K562 (cell line): ENCODE results near the gene TSPAN1. TPM values are rescaled to one million over a fixed set of nuclear protein-coding genes. Genes with fewer than 3 reads are reported as not detected.

Source experiments
- ATAC-seq: fragments of 200-7000 bp; cut with Tn5 transposase; 3 replicates; pipeline ENCODE4 v1.9.1; 2020; ENCODE audit warnings: moderate library complexity
- BruUV-seq: library from RNA; stranded (reverse); fragments of 400-500 nt; replicated peaks from 2 replicates; lab custom pipeline; 2021; lab: Mats Ljungman, UMichigan
- CTCF ChIA-PET: fragments of 300-600 bp; formaldehyde crosslinking; extraction: SDS; loops from one replicate; lab custom pipeline; 2021; ENCODE audit warnings: low intra/inter-chr PET ratio; lab: Yijun Ruan, JAX
- POLR2A ChIA-PET: fragments of 300-600, 350-650 bp; sonication (Branson Sonifier 250); formaldehyde crosslinking; extraction: SDS; loops from one replicate; lab custom pipeline; 2021; ENCODE audit warnings: antibody characterized with exemption, inconsistent platforms; lab: Yijun Ruan, JAX
- DNase-seq, 4 experiments: peaks; one replicate each; pipeline versions ENCODE4 v3.0.0 to v3.0.0-alpha.2; 2011 to 2018; ENCODE audit warnings: low spot score in 3 of 4, mixed read lengths in 3 of 4; ENCODE audit errors: extremely low read depth in 1 of 4
- FAIRE-seq: peaks from 2 replicates; lab custom pipeline; 2011; peaks lifted over from hg19 to GRCh38; lab: Jason Lieb, UNC
- H2AFZ ChIP-seq: 2 replicates; pipeline ENCODE4 v1.6.0; 2011; ENCODE audit warnings: low read depth, low read length, control low read depth, inconsistent platforms
- H3K27ac ChIP-seq: fragments of 200-600 bp; 3 replicates; pipeline ENCODE4 v1.8.0; 2011; ENCODE audit warnings: low read depth, mild to moderate bottlenecking, control low read depth, inconsistent platforms, low read length, moderate library complexity, mixed read lengths; ENCODE audit errors: extremely low read depth
- H3K27me3 ChIP-seq, 2 experiments: fragments of 300-600 bp in 1 of 2; 2 replicates in 1 of 2; 3 replicates in 1 of 2; pipeline versions ENCODE4 v1.6.0 to v1.8.0; 2011; ENCODE audit warnings: inconsistent platforms in 2 of 2, low read length in 2 of 2, mild to moderate bottlenecking in 1 of 2, mixed read lengths in 1 of 2, moderate library complexity in 1 of 2; ENCODE audit not compliant: control insufficient read depth in 2 of 2, insufficient read depth in 2 of 2
- H3K36me3 ChIP-seq: fragments of 300-600 bp; 3 replicates; pipeline ENCODE4 v1.8.0; 2011; ENCODE audit warnings: mild to moderate bottlenecking, low read length, inconsistent platforms; ENCODE audit not compliant: control insufficient read depth, insufficient read depth
- H3K4me1 ChIP-seq, 2 experiments: fragments of 200-600 bp in 1 of 2; replicated peaks in 1 of 2; 2 replicates in 1 of 2; 3 replicates in 1 of 2; pipeline versions ENCODE4 v1.5.1 to v1.8.0; 2011; ENCODE audit warnings: inconsistent platforms in 2 of 2, low read length in 2 of 2, mild to moderate bottlenecking in 1 of 2, mixed read lengths in 1 of 2, moderate library complexity in 1 of 2; ENCODE audit not compliant: control insufficient read depth in 2 of 2, insufficient read depth in 2 of 2
- H3K4me2 ChIP-seq: 2 replicates; pipeline ENCODE4 v1.6.1; 2011; ENCODE audit warnings: low read length, control low read depth, inconsistent platforms, mixed read lengths; ENCODE audit not compliant: insufficient read depth
- H3K4me3 ChIP-seq: fragments of 200-600 bp; sonication (generic), shearing (Covaris generic); 2 replicates; pipeline ENCODE4 v1.5.1; 2016; ENCODE audit warnings: control low read depth, inconsistent platforms
- H3K79me2 ChIP-seq: fragments of 200-600 bp; 3 replicates; pipeline ENCODE4 v1.8.0; 2011; ENCODE audit warnings: low read length, inconsistent platforms; ENCODE audit not compliant: control insufficient read depth, insufficient read depth
- H3K9ac ChIP-seq, 2 experiments: 2 replicates each; pipeline versions ENCODE4 v1.6.0 to v1.6.1; 2011; ENCODE audit warnings: low read depth in 2 of 2, low read length in 2 of 2, control low read depth in 1 of 2, inconsistent platforms in 1 of 2, mild to moderate bottlenecking in 1 of 2, mixed read lengths in 1 of 2; ENCODE audit not compliant: insufficient read depth in 1 of 2
- H3K9me1 ChIP-seq: one replicate; pipeline ENCODE4 v1.6.0; 2011; ENCODE audit warnings: inconsistent platforms, mild to moderate bottlenecking, low read length, moderate library complexity; ENCODE audit not compliant: control insufficient read depth, insufficient read depth
- H3K9me3 ChIP-seq: replicated peaks from 2 replicates; pipeline ENCODE4 v1.5.1; 2011; ENCODE audit warnings: low read depth, low read length, inconsistent platforms; ENCODE audit not compliant: control insufficient read depth, insufficient read depth
- H4K20me1 ChIP-seq: replicated peaks from 2 replicates; pipeline ENCODE4 v1.6.1; 2011; ENCODE audit warnings: low read length, inconsistent platforms, mixed read lengths; ENCODE audit not compliant: control insufficient read depth, insufficient read depth
- CEBPB ChIP-seq: fragments of 450-650 bp; IDR thresholded peaks from 2 replicates; pipeline ENCODE4 v1.6.1; 2016; ENCODE audit warnings: missing genetic modification characterization, missing compliant biosample characterization
- FOXK2 ChIP-seq, 2 experiments: fragments of 450-650 bp; IDR thresholded peaks in 1 of 2; conservative IDR thresholded peaks in 1 of 2; 2 replicates each; pipeline ENCODE4 v1.6.1; 2016; ENCODE audit warnings: low read depth in 2 of 2, mild to moderate bottlenecking in 1 of 2
- FOXM1 ChIP-seq, 2 experiments: fragments of 450-650 bp in 1 of 2; sonication (generic) in 1 of 2; formaldehyde crosslinking in 1 of 2; IDR thresholded peaks; 2 replicates each; pipeline versions ENCODE4 v1.6.1 to v1.9.0; 2017 to 2022; ENCODE audit warnings: low read depth in 2 of 2, mild to moderate bottlenecking in 2 of 2, missing genetic modification reagents in 1 of 2, moderate library complexity in 1 of 2
- L3MBTL2 ChIP-seq: fragments of 450-650 bp; IDR thresholded peaks from 2 replicates; pipeline ENCODE4 v1.6.1; 2016; ENCODE audit warnings: mild to moderate bottlenecking, moderate library complexity
- MAZ ChIP-seq, 2 experiments: fragments of 450-650 bp in 1 of 2; sonication (generic) in 1 of 2; formaldehyde crosslinking; IDR thresholded peaks in 1 of 2; conservative IDR thresholded peaks in 1 of 2; 2 replicates each; pipeline versions ENCODE4 v1.4.0 to v1.5.0; 2020; ENCODE audit warnings: mild to moderate bottlenecking in 1 of 2, missing genetic modification reagents in 1 of 2
- MCM3 ChIP-seq: fragments of 450-650 bp; IDR thresholded peaks from 2 replicates; pipeline ENCODE4 v1.6.1; 2016
- POLR2G ChIP-seq: fragments of 200-400 bp; formaldehyde crosslinking; IDR thresholded peaks from 2 replicates; pipeline ENCODE4 v1.6.1; 2017; ENCODE audit warnings: low read depth, mild to moderate bottlenecking, antibody characterized with exemption, low read length, moderate library complexity
- TCF7L2 ChIP-seq: fragments of 150-350 bp; IDR thresholded peaks from 2 replicates; pipeline ENCODE4 v1.6.1; 2016; ENCODE audit warnings: low read depth, mild to moderate bottlenecking, low read length, moderate library complexity
- WGBS: fragments of 100-300 bp; shearing (Covaris generic); methylation state at CpG from one replicate; pipeline ENCODE4 v1.1.6; 2016; ENCODE audit warnings: low coverage, mixed read lengths; ENCODE audit not compliant: insufficient coverage; ENCODE audit errors: missing lambda C conversion rate; 5-methylcytosine and 5-hydroxymethylcytosine counted together
- in situ Hi-C: fragments of 300-500 bp; cut with MboI; formaldehyde crosslinking; loops from 4 replicates; pipeline ENCODE4 v1.15.0; 2018; ENCODE audit warnings: inconsistent platforms, mixed read lengths
- intact Hi-C: fragments of 100-400 bp; cut with micrococcal nuclease; formaldehyde crosslinking; loops from 2 replicates; pipeline ENCODE4 v1.14.2; 2022
- polyA plus RNA-seq, 8 experiments: library from polyadenylated mRNA; depleted of rRNA in 4 of 8; stranded (reverse) in 5 of 8; unstranded in 3 of 8; fragments of >200 nt; fragmentation: Nextera tagmentation in 2 of 8; fragmentation: Illumina TruSeq in 1 of 8; extraction: Ambion mirVana in 2 of 8; extraction: Trizol in 1 of 8; gene quantifications; 2 replicates each; pipeline versions ENCODE4 v1.2.1 to v1.2.3, GENCODE V29; 2011 to 2014; ENCODE audit warnings: inconsistent platforms in 1 of 8, missing spikeins in 1 of 8
- total RNA-seq, 7 experiments: library from RNA; depleted of rRNA in 6 of 7; stranded (reverse); fragments of >200 nt in 6 of 7; fragmentation: Illumina TruSeq in 2 of 7; extraction: Trizol in 2 of 7; gene quantifications; 2 replicates each; pipeline versions ENCODE4 v1.2.1 to v1.2.3, GENCODE V29; 2011 to 2021; ENCODE audit warnings: low replicate concordance in 1 of 7
- TF ChIP-seq, protein P1 (sequence below): fragments of 450-650 bp; formaldehyde crosslinking; conservative IDR thresholded peaks from 2 replicates; pipeline ENCODE4 v1.4.0; 2022; ENCODE audit warnings: mild to moderate bottlenecking, missing genetic modification characterization

The TSPAN1 gene
- total and polyA plus RNA-seq, 9 of the 15 experiments (the other 6 are each of a cell fraction or from before 2014, with no cell fraction given): 0.58 TPM; not detected in 8

DNA sequence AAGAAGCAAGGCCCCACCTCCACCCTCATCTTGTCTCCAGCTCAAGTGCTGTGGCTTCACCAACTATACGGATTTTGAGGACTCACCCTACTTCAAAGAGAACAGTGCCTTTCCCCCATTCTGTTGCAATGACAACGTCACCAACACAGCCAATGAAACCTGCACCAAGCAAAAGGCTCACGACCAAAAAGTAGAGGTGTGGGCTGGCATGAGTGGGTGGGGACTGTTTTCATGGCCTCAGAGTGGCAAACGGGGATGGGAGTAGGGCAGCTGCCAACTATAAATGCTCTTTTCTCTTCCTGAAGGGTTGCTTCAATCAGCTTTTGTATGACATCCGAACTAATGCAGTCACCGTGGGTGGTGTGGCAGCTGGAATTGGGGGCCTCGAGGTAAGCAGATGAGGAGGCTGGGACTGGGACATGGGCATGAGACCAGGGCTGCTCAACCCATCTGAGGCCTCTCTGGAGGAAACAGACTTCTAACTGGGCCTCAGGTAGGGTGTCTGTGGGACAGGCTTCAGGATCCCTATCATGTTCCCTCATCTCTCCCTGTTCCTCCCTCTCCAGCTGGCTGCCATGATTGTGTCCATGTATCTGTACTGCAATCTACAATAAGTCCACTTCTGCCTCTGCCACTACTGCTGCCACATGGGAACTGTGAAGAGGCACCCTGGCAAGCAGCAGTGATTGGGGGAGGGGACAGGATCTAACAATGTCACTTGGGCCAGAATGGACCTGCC, 10.2 kb downstream of the TSPAN1 start (continued):
- TF ChIP-seq POLR2G: 0 out of 2 replicates have a peak, but pooled peaks have one; percentile 1

DNA sequence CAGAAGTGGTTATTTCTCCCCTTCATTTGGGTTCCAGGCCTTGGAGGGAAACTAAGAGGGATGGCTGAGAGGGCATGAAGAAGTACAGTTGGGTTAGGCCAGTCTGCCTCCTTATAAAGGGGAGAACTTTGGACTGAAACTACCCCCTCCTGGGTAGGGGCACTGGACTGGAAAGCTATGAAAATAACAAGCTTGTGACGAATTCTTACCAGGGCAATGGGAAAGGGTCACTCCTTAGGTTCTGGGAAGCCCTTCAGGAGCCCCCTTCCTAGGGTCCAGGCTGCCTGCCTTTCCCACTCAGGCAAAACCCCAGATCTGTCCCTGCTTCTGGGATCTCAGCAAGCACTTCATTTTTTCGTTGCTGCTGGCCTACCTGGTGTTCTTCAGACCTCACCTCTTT, 11.2 kb downstream of the TSPAN1 start:
- Histone ChIP-seq H3K4me3 (no peak overlapping the region), H3K79me2 (no peaks in the 10 kb centered on the region), H3K36me3 (peaks cover 33% of the 10 kb centered on the region), H3K27me3 (no peaks in the 10 kb centered on the region), H3K27ac (no peak overlapping the region), H3K4me1 (peaks cover 11 to 12% of the 10 kb centered on the region in 2 experiments; a peak in 4 of 5 replicates), H3K4me2 (no peak overlapping the region), H3K9ac (no peak overlapping the region), H3K9me3 (no peaks in the 10 kb centered on the region), H2AFZ (no peak overlapping the region), H3K9me1 (peaks cover 5% of the 10 kb centered on the region), H4K20me1 (no peaks in the 10 kb centered on the region; the same call in 1 of the 2 replicates)
- POLR2A ChIA-PET: interaction anchor here (0.7 kb wide), 1 partner anchor 1948 kb away, joined by 3 read pairs; no protein-coding TSS in a partner anchor
- intact Hi-C loops: no loop called here
- CTCF ChIA-PET: no interaction called here
- TF ChIP-seq TCF7L2: no peak
- TF ChIP-seq, protein P1, sequence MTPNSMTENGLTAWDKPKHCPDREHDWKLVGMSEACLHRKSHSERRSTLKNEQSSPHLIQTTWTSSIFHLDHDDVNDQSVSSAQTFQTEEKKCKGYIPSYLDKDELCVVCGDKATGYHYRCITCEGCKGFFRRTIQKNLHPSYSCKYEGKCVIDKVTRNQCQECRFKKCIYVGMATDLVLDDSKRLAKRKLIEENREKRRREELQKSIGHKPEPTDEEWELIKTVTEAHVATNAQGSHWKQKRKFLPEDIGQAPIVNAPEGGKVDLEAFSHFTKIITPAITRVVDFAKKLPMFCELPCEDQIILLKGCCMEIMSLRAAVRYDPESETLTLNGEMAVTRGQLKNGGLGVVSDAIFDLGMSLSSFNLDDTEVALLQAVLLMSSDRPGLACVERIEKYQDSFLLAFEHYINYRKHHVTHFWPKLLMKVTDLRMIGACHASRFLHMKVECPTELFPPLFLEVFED (CRISPR knock-in tag): no peak
- TF ChIP-seq MCM3: no peak
- no peak for TF ChIP-seq L3MBTL2
- TF ChIP-seq FOXK2 (conservative IDR thresholded peaks at IDR 0.05 in 1 of 2, IDR thresholded peaks at IDR 0.05 in 1 of 2; ENCODE audit: low read depth in 2 of 2): no peak
- TF ChIP-seq MAZ (CRISPR knock-in tag; conservative IDR thresholded peaks at IDR 0.05 in 1 of 2, IDR thresholded peaks at IDR 0.05 in 1 of 2): no peak
- no peak for TF ChIP-seq FOXM1 (IDR thresholded peaks at IDR 0.05; ENCODE audit: low read depth)
- TF ChIP-seq FOXM1 (CRISPR knock-in tag; IDR thresholded peaks at IDR 0.05; ENCODE audit: low read depth): no peak
- no peak for TF ChIP-seq CEBPB
- no peak for DNase-seq
- no TSS peak for BruUV-seq
- 69% methylated on average over 1 of the region's 2 CpGs for WGBS
- in situ Hi-C loops: loop anchor here (25.0 kb wide), 1 partner anchor 549 kb away; no protein-coding TSS in a partner anchor
- no peak for ATAC-seq
- FAIRE-seq: no peak
